Umbilical cord (tissue), 2 donors: ENCODE measurements around the gene ENHO. TPM values are rescaled to one million over a fixed set of nuclear protein-coding genes. Genes with fewer than 3 reads are reported as not detected.

ENCODE experiments used
- DNase-seq: peaks from one replicate; pipeline ENCODE4 v3.0.0-alpha.2; 2015; ENCODE audit warnings: low spot score
- total RNA-seq: library from RNA; depleted of rRNA; stranded (reverse); fragments of >200 nt; gene quantifications from one replicate; pipeline ENCODE4 v1.2.3, GENCODE V29; 2014; ENCODE audit warnings: low replicate concordance; ENCODE audit not compliant: insufficient read depth

ENHO gene
- total RNA-seq, 1 donor from 2014 or later, result not detected

GRCh38 chr9:34555936-34556525 lies 33.2 kb upstream of the ENHO start:
- no peak for DNase-seq

DNA sequence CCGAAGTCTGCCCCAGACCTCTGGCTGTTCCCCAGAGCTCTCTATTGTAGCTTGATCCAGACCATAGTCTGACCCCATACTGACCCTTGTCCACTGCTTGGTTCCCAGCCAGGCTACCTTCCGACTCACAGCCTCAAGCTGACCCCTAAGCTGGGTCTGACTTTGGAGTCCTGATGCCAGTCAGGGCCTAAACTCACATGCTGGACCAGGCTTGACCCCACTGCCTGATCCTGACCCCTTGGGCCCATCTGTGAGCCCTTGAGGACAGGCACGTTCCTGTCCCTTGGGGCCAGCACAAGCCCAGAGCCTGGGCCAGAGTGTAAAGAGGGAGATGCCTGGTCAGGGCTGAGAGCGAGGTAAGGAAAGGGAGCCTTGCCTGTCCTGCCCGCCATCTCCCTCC lies 32.7 kb upstream of the ENHO start:
- no peak for DNase-seq

- peak; percentile 56 for DNase-seq
These were observed 32.2 kb upstream of the ENHO start for GRCh38 chr9:34555002-34555348.

DNA sequence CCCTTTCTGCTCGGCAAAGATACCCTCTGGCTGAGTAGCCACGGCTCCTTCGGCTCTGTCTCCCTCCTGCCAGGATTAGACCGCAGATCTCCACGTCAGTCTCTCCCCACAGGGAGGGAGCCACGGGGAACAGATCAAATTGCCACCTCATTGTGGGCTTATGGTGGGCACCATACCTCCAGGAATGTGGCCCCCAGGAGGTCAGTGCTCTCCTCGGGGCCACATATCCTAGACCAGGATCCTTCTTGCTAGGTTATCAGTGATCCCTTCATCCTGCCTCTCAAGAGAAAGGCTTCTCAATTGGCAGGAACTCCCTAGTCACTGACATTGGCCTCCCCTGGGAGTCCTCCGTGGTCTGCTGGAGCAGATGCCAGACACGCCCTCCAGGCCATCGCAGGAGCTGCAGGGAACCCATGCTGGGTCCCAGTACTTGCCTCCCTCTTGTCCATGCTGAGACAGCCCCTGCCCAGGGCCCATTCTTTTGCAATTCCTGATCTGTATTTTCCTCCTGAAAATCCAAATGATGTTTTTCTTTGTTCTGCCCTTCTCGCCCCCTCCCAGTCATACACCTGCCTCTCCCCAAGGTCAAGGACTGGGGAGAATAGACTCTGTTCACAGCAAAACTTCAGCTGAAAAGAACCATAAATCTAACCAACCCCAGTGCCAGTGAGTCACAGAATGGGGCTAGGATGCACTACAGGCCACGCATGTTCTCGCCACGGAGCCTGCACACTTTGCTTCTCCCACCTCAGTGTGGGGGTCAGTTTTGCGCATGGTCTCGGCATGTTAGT lies 31.6 kb upstream of the ENHO start:
- DNase-seq, result peak; percentile 68

- peak; percentile 65 for DNase-seq
These were observed 30.8 kb upstream of the ENHO start for GRCh38 chr9:34553511-34554021.

DNA sequence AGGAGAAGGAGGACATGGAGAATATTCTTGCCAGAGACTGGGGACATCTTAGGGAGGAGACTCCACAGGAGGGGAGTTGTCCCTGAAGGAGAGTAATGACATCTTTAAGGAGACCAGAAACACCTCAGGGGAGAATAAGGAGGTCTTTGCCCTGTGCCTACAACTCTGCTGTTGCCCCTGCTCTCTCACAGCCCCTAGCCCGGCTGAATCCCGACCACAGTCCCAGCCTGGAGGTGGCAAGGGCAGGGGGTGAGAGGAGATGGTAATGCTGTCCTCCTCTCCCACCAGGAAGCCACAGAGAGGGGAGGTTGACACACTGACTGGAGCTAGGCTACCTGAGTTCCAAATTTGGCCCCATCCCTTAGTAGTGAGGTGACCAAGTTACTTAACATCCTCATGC lies 30.2 kb upstream of the ENHO start:
- no peak for DNase-seq

DNA sequence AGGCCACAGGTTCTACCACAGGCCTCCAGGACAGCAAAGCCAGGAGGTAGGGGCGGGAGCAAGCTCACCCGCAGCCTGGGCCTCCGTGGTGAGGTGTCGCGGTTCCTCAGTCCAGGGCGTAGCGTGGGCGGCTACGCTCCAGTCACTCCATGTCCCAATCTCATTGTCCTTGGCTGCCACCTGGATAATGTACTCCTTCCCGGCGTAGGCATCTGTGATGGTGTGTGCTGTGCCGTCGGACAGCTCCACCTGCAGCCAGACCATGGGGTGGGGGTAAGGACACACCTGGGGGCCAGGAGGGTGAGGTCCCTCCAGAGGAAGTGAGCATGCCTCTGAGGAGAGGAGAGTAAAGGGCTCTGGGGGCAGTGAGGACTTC lies 29.8 kb upstream of the ENHO start:
- DNase-seq, result no peak

DNA sequence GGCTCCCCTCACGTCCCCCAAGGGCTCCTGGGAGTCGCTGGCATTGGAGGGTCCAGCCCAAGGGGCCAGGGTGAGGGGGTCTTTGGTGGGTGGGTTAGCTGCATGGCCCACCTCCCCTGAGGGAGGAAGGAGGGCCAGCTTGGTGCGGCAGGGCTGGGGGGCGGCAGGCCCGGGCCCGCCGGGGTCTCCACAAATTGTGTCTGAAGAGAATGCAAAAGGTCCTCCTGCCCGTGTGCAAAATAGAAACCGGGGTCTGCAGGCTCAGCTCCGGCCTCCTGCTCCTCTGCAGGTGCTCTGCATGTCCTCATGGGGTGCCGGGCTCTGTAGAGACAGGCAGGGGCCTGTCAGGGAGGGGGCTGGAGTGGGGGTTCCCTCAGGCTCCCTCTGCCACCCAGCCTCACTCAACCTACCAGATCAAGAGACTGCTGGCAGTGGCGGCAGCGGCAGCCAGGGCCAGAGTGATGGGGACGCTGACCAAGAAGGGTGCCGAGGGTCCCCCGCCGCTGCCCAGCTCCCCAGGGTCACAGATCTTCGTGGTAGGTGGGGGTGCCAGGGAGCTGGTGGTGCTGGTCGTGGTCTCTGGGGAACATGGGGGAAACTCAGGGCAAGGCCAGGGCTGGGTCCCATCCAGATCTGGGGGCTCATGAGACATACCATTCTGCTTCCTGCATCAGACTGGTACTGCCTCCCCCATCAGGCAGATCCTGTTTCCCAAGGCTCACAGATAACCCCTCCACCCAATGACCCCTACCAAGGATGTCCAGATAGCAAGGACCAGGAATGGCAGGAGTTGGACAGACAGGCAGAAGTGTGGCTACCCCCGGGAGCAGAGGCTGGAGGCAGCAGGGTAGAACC lies 29.2 kb upstream of the ENHO start:
- no peak for DNase-seq

DNA sequence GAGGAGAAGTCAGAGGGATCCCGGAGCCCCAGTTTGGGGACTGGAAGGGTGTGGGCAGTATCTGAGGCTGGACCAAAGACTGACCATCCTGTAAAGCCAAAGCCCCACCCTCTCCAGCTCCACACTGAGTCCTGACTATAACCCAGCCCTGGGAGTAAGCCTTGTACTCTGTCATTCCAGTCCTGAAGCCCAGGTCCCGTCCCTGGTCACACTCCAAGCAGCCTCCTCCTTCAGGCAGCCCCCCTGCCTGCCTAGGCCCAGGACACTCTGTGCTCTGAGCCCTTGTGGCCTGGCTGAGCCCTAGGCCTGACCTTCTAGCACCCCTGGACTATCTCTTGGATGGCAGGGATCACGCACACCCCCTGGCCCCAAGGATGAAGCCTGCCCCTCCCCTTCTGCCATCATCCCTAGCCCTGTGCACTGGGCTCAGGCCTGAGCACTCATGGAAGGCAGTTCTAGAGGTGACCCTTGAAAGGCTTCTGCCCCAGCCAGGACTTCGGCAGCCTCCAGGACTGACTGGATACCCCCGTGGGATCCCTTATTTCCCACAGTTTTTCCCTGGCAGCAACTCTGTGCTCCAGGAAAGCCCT lies 28.0 kb upstream of the ENHO start:
- no peak for DNase-seq

DNA sequence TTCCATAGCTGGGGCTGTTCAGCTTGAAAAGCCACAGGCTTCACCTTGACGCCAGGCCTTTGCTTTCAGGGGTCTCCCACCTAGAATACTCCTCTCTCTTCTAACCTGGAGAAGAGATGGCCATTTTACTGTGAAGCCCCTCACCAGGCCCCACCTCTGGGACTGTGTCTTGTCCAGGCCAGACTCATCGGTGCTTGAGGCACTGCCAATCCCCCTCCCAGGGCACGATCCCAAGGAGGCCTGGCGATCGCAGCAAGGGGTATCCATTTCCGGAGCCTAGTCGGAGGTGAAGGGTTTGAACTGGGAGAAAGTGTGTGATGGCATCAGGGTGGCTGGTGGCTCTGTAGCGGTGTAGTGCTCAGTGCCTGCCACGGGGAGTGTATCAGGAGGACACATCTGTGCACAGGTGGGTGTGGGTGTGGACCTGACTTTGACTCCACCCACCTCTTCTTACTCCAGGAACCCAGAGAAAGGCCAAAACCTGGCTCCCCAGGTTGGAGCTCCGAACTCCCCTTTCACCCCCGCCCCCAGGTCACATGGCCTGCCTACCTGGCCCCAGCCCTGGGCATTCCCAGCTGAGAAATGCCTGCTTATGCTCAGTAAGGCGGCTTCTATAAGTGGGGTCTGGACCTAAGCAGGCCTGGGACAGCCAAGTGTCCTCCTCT lies 27.4 kb upstream of the ENHO start:
- no peak for DNase-seq

DNA sequence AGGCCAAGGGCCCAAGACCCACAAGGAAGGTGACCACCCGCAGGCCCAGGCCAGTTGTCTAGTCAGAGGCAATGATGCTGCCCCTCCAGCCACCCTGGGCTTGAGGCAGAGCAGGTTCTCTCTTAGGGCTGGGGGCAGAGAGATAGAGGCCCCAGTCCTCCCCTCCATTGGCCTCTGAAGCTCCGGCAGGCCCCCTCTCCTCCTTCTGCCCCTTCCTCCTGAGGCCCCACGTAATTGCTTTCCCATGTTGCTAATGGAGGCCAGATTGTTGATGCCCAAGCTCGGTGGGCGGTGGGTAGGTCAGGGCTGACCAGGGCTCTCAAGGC lies 26.6 kb upstream of the ENHO start:
- DNase-seq, result no peak

DNA sequence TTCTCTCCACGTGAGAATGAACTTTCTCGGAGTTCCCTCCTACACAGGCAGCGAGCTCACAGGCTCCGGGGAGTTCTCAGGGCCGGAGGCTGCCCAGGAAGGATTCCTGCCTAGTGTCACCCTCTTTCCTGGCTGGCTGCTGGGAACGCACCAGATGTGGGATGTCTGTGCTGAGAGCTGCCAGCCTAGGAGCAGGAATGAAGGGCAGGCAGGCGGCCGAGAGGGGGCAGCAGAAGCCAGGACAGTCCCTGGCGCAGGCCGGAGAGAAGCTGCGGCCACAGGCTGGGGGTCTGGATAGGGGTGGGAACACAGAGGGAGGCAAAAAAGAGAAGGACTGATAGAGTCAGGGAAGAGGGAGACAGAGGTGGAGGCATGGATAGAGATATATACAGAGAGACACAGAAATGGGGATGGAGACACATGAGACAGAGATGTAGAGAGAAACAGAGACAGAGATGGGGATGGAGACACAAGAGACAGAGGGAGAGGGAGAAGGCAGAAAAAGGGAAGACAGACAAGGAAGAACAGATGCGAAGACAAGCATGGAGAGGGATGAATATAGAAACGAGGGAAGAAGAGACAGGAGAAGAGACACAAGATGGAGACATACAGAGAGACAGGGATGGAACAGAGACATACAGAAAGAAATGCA lies 25.3 kb upstream of the ENHO start:
- DNase-seq, result peak; percentile 76

GRCh38 chr9:34546834-34547827 lies 24.3 kb upstream of the ENHO start:
- DNase-seq, result peak; percentile 65

DNA sequence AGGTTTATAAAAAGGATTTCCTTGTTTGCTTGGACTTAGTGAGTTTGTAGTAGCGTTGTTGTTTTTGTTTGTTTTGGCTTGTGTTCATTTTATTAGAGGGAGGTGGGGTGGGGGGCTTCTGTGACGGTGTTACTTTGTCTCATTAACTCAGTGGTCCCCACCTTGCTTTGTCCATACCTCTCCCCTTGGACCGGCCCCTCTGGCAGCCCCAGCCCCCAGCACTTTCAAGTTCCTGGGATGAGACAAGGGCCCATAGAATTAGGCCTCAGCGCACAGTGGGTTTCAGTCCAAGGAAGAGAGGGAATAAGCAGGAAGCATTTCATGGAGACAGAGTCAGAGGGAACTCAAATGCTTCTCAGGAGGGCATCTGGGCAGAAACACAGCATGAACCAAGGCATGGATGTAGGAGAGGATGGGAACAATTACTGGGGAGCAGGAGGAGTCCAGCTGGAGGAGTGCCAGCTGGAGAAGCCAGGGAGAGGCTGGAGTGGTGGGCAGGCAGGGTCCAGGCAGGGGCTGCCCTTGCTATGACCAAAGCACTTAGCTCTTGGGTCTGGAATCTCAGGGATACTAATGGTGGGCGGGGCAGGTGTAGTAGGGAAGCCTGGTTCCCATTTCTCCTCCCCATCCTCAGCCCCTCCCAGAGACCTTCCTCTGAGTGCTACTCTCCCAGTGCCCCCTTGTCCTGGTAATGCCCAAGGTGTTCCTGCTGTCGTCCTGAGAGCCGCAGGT lies 23.5 kb upstream of the ENHO start:
- no peak for DNase-seq

DNA sequence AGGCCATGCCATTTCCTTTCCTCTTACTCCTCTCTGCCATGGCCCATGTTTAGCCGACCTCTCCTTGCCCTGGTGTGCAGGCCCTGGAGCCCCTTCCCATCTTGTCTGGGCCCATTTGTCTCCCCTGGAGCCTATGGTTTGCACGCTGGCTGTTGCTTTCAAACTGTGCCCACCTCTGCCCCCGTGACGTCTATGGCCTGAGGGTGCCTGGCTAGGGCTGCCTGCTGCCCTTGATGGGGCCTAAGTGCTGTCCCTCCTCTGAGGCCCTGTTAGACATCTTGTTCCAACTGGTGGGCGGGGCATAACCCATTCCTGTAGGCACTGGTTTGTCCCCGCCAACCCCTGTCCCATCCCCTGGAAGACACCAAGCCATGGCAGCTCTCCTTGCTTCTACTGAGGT lies 22.7 kb upstream of the ENHO start:
- no peak for DNase-seq

- no peak for DNase-seq
These were observed 21.2 kb upstream of the ENHO start for GRCh38 chr9:34544035-34544434.

GRCh38 chr9:34541540-34541939 lies 18.8 kb upstream of the ENHO start:
- no peak for DNase-seq

- peak; percentile 70 for DNase-seq
These were observed 18.0 kb upstream of the ENHO start for GRCh38 chr9:34540827-34541226.

DNA sequence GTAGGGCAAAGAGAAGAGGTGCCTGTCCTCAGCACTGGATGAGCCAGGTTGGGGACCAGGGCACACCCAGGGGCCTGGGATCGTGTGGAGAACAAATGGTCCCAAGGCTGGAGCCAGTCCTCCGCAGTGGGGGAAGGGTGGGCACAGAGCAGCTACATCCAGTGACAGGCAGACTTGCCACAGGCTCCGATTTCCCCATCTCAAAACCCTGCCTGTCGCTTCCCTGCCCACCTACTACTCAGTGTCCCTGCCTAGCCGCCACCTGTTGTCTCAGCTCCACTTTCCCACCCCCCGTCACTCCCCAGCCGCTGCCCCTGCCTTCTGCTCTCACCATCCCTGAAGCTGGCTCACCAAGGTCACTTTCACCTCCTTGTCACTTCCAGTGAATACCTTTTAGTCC lies 13.9 kb upstream of the ENHO start:
- DNase-seq, result no peak
